ENCODE data around the gene EXD3. TPM values are rescaled to one million over a fixed set of nuclear protein-coding genes. Genes with fewer than 3 reads are reported as not detected.

The EXD3 gene
- polyA plus RNA-seq, 1 of the 3 experiments (the other 2 are of a cell fraction) = 11.5 TPM

GRCh38 chr9:137456061-137456863 lies 33.3 kb upstream of the EXD3 start:
- ChIA-PET POLR2A (no interaction called here), CTCF (interaction anchor here (1.1 to 5.7 kb wide), 5 partner anchors 12 to 169 kb away, joined by 3 to 53 read pairs (median 6); partner anchors contain the start of genes ENTPD8, EXD3, NOXA1 and NRARP)
- TF ChIP-seq, protein P1, sequence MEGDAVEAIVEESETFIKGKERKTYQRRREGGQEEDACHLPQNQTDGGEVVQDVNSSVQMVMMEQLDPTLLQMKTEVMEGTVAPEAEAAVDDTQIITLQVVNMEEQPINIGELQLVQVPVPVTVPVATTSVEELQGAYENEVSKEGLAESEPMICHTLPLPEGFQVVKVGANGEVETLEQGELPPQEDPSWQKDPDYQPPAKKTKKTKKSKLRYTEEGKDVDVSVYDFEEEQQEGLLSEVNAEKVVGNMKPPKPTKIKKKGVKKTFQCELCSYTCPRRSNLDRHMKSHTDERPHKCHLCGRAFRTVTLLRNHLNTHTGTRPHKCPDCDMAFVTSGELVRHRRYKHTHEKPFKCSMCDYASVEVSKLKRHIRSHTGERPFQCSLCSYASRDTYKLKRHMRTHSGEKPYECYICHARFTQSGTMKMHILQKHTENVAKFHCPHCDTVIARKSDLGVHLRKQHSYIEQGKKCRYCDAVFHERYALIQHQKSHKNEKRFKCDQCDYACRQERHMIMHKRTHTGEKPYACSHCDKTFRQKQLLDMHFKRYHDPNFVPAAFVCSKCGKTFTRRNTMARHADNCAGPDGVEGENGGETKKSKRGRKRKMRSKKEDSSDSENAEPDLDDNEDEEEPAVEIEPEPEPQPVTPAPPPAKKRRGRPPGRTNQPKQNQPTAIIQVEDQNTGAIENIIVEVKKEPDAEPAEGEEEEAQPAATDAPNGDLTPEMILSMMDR (IDR thresholded peaks at IDR 0.05) = no peak
- TF ChIP-seq JUND (IDR thresholded peaks at IDR 0.05) (no peak), FOSL2 (IDR thresholded peaks at IDR 0.05; ENCODE audit: borderline replicate concordance, low read depth) (no peak), NFIC (IDR thresholded peaks at IDR 0.05; ENCODE audit: borderline replicate concordance) (no peak), RAD21 (IDR thresholded peaks at IDR 0.05; ENCODE audit: low read length) (no peak), CHD2 (IDR thresholded peaks at IDR 0.05; ENCODE audit: low read length, partially characterized antibody) (no peak), POLR2AphosphoS5 (IDR thresholded peaks at IDR 0.05; ENCODE audit: low read depth, low read length) (no peak), MXI1 (IDR thresholded peaks at IDR 0.05; ENCODE audit: low read depth, low read length) (no peak), YY1 (IDR thresholded peaks at IDR 0.05; ENCODE audit: low read depth) (no peak), ELF1 (IDR thresholded peaks at IDR 0.05) (no peak), NRF1 (IDR thresholded peaks at IDR 0.05; ENCODE audit: low read depth, low read length) (no peak), EZH2phosphoT487 (IDR thresholded peaks at IDR 0.05; ENCODE audit: borderline replicate concordance, low read depth) (no peak), FOXJ3 (CRISPR knock-in tag; IDR thresholded peaks at IDR 0.05) (no peak), REST (IDR thresholded peaks at IDR 0.05; ENCODE audit: low read depth, low read length) (no peak), RCOR1 (IDR thresholded peaks at IDR 0.05; ENCODE audit: low read length) (no peak), USF2 (IDR thresholded peaks at IDR 0.05; ENCODE audit: borderline replicate concordance, low read depth, low read length) (no peak), SIN3A (IDR thresholded peaks at IDR 0.05; ENCODE audit: borderline replicate concordance, low read depth, low read length) (no peak), TAF1 (IDR thresholded peaks at IDR 0.05; ENCODE audit: borderline replicate concordance, low read depth, low read length) (no peak)
- TF ChIP-seq, protein P2, sequence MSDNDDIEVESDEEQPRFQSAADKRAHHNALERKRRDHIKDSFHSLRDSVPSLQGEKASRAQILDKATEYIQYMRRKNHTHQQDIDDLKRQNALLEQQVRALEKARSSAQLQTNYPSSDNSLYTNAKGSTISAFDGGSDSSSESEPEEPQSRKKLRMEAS (IDR thresholded peaks at IDR 0.05; ENCODE audit: low read depth) = no peak
- TF ChIP-seq, protein P3, sequence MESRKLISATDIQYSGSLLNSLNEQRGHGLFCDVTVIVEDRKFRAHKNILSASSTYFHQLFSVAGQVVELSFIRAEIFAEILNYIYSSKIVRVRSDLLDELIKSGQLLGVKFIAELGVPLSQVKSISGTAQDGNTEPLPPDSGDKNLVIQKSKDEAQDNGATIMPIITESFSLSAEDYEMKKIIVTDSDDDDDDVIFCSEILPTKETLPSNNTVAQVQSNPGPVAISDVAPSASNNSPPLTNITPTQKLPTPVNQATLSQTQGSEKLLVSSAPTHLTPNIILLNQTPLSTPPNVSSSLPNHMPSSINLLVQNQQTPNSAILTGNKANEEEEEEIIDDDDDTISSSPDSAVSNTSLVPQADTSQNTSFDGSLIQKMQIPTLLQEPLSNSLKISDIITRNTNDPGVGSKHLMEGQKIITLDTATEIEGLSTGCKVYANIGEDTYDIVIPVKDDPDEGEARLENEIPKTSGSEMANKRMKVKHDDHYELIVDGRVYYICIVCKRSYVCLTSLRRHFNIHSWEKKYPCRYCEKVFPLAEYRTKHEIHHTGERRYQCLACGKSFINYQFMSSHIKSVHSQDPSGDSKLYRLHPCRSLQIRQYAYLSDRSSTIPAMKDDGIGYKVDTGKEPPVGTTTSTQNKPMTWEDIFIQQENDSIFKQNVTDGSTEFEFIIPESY (IDR thresholded peaks at IDR 0.05; ENCODE audit: borderline replicate concordance, low read depth) = no peak
- H3K4me2 ChIP-seq = peak overlapping the region; percentile 98; the same call in 1 of the 2 replicates
- H3K4me3 ChIP-seq (ENCODE audit: low read depth in 2 of 2, low read length in 1 of 2) = no peak overlapping the region
- no peak for DNase-seq
- H3K9me2 ChIP-seq = no peaks in the 10 kb centered on the region
- peaks cover 16% of the 10 kb centered on the region for H4K20me1 ChIP-seq (ENCODE audit: insufficient read depth)
- peaks cover 10% of the 10 kb centered on the region; the same call in 1 of the 2 replicates for H3K79me2 ChIP-seq (ENCODE audit: insufficient read depth)
- 90% methylated on average over 10 of the region's 12 CpGs for WGBS (ENCODE audit: low lambda C conversion rate)
- H2AFZ ChIP-seq (ENCODE audit: low read depth) = no peak overlapping the region
- H3K27me3 ChIP-seq (ENCODE audit: insufficient read depth) = no peaks in the 10 kb centered on the region
- H3K9ac ChIP-seq = no peak overlapping the region
- H3K36me3 ChIP-seq (replicated peaks in 1 of 2; ENCODE audit: control insufficient read depth in 1 of 2, insufficient read depth in 2 of 2, low read length in 1 of 2) = peaks cover 0 to 34% of the 10 kb centered on the region in 2 experiments
- peaks cover 18 to 51% of the 10 kb centered on the region in 2 experiments for H3K4me1 ChIP-seq (ENCODE audit: control insufficient read depth in 1 of 2, insufficient read depth in 2 of 2, low read depth in 1 of 2, low read length in 1 of 2)
- peak overlapping the region in 1 of 2 experiments; percentile 39; a peak in 1 of 4 replicates for H3K27ac ChIP-seq (ENCODE audit: low read depth in 2 of 2, low read length in 1 of 2)
- no peaks in the 10 kb centered on the region for H3F3A ChIP-seq (replicated peaks; ENCODE audit: insufficient read depth)
- H3K9me3 ChIP-seq = no peaks in the 10 kb centered on the region

Measured in SK-N-SH (cell line).